HL-60 (cell line): ENCODE measurements around the gene P4HA2.

Experiments used
- GABPA ChIP-seq: IDR thresholded peaks from 2 replicates; pipeline ENCODE4 v1.6.1; 2012; ENCODE audit warnings: low read depth
- POLR2AphosphoS5 ChIP-seq: IDR thresholded peaks from 2 replicates; pipeline ENCODE4 v1.6.1; 2012; ENCODE audit warnings: low read depth
- SPI1 ChIP-seq: IDR thresholded peaks from 2 replicates; pipeline ENCODE4 v1.6.1; 2012; ENCODE audit warnings: low read depth, mild to moderate bottlenecking, borderline replicate concordance
- TF ChIP-seq, protein P1 (sequence below): IDR thresholded peaks from one replicate; pipeline ENCODE4 v1.5.1; 2011; ENCODE audit warnings: low read length, control low read depth, inconsistent platforms; ENCODE audit not compliant: insufficient read depth
- TF ChIP-seq, protein P2 (sequence below): IDR thresholded peaks from 2 replicates; pipeline ENCODE4 v1.6.1; 2012; ENCODE audit warnings: low read depth; ENCODE audit not compliant: insufficient replicate concordance

DNA sequence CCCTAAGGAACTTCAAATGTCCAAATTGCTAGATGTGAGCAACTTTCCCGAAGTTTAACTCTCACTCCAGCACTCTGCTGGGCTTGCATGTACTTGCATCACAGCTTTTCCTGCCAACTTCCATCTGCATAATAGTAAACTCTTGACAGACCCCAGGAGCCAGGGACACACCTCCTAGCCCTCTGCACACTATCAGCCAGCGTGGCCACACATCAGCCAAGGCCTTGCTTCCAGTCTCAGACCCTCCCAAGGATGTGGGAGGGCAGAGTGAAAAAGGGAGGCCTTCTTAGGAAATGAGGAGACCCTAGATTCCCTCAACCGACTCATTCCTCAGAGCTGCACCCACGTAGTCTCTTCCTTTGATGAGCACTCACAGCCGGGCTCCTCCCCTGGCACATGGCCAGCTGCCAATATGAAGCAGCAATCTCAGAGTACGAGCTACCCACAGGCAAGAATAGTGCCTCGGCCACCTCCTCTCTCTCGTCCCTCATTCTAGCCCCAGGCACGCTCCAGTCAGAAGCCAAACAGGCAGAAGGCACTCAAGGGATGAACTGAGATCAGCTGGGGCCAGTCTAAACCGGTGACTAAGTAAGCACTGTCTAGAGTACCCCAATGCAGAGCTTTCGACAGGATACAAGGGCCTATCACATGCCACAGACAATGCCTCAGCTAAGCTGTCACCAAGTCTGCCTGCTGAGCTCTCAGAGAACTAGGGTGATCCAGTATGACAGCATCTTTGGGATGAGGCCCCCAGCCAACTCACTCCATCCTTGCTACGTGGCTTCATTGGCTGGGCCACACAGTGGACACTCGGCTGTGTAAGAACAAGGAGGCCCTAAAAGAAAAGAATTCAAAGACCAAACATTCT, 2.3 kb downstream of the P4HA2 start:
- TF ChIP-seq, protein P1, sequence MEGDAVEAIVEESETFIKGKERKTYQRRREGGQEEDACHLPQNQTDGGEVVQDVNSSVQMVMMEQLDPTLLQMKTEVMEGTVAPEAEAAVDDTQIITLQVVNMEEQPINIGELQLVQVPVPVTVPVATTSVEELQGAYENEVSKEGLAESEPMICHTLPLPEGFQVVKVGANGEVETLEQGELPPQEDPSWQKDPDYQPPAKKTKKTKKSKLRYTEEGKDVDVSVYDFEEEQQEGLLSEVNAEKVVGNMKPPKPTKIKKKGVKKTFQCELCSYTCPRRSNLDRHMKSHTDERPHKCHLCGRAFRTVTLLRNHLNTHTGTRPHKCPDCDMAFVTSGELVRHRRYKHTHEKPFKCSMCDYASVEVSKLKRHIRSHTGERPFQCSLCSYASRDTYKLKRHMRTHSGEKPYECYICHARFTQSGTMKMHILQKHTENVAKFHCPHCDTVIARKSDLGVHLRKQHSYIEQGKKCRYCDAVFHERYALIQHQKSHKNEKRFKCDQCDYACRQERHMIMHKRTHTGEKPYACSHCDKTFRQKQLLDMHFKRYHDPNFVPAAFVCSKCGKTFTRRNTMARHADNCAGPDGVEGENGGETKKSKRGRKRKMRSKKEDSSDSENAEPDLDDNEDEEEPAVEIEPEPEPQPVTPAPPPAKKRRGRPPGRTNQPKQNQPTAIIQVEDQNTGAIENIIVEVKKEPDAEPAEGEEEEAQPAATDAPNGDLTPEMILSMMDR: no peak
- TF ChIP-seq POLR2AphosphoS5 (no peak), SPI1 (no peak), GABPA (no peak)
- TF ChIP-seq, protein P2, sequence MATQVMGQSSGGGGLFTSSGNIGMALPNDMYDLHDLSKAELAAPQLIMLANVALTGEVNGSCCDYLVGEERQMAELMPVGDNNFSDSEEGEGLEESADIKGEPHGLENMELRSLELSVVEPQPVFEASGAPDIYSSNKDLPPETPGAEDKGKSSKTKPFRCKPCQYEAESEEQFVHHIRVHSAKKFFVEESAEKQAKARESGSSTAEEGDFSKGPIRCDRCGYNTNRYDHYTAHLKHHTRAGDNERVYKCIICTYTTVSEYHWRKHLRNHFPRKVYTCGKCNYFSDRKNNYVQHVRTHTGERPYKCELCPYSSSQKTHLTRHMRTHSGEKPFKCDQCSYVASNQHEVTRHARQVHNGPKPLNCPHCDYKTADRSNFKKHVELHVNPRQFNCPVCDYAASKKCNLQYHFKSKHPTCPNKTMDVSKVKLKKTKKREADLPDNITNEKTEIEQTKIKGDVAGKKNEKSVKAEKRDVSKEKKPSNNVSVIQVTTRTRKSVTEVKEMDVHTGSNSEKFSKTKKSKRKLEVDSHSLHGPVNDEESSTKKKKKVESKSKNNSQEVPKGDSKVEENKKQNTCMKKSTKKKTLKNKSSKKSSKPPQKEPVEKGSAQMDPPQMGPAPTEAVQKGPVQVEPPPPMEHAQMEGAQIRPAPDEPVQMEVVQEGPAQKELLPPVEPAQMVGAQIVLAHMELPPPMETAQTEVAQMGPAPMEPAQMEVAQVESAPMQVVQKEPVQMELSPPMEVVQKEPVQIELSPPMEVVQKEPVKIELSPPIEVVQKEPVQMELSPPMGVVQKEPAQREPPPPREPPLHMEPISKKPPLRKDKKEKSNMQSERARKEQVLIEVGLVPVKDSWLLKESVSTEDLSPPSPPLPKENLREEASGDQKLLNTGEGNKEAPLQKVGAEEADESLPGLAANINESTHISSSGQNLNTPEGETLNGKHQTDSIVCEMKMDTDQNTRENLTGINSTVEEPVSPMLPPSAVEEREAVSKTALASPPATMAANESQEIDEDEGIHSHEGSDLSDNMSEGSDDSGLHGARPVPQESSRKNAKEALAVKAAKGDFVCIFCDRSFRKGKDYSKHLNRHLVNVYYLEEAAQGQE: no peak
